GM18507 (cell line): ENCODE data around the gene NDUFS8.
A peak's percentile ranks its signal among the peaks of the same experiment; 100 is the strongest.
"Not testable (repeated sequence)": the region's sequence is repeated elsewhere in the genome, so short reads cannot be mapped to it uniquely, and the experiment has no call there.

Source experiments
- DNase-seq: peaks from one replicate; pipeline ENCODE4 v3.0.0; 2011; ENCODE audit warnings: low read depth; ENCODE audit not compliant: insufficient read length; ENCODE audit errors: extremely low spot score
- FAIRE-seq: peaks from 2 replicates; lab custom pipeline; 2011; peaks lifted over from hg19 to GRCh38; lab: Jason Lieb, UNC

NDUFS8 gene

DNA sequence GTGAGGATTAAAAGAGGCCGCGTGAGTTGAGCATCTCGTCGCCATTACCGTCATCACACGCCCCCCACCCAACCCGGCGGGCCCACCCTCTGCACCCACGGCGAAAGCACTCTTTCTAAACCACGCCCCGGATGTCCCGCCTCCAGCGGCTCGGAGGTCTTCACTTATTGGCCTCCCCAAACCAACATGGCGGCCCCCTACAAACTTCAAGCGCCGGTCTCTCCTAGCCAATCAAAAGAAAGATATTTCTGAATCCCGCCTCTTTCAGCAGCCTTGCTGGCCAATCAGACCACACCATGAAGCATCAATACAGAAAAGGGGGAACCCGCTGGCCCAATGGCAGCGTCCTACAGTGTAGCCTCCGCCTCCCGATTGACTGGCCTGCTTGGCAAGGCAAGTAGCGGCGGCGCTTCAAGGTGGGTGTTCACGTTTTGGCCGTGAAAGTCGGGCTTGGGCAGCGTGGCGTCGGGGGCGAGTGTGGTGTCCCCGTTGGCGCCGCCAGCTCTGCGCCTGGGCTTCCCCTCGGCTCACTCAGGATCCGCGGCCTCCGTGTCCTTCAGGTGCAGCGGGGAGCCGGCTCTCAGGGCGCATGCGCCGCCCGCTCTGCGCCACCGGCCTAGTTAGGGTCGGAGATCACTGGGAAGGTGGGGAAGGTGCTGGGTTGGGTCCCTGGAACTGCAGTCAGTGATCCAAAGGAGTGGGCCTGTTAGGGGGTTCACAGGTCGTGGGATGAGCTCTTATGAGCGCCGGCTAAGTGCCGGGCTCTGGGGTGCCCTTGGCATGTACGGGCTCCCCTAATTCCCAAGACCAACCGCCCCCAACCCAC lies at the start of gene NDUFS8:
TSS of gene NDUFS8 (plus strand) at position 364 of the 826 bp plus-strand sequence. CDS start 1,471 bp downstream, outside the sequence.
- DNase-seq (peak; percentile 97), FAIRE-seq (peak; percentile 100)

DNA sequence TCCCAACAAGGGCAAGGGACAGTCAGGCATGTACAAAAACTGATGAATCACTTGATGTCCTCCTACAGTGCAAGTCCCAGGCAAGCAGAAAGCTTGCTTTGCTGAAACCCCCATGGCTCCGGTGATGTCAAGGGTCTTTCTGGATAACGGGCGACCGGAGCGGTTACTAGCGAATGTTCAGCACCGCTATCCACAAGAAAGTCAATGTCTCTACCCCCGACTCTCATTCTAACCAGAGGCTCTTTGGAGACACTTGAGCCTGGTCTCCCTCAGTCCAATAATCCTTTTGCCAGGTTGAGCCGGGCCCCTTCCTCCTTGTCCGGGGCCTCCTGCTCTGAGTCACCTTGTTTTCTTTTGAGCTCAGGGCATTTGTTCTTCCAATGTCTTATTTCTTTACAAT lies 49.3 kb upstream of the NDUFS8 start:
- not testable (repeated sequence) for DNase-seq, FAIRE-seq

DNA sequence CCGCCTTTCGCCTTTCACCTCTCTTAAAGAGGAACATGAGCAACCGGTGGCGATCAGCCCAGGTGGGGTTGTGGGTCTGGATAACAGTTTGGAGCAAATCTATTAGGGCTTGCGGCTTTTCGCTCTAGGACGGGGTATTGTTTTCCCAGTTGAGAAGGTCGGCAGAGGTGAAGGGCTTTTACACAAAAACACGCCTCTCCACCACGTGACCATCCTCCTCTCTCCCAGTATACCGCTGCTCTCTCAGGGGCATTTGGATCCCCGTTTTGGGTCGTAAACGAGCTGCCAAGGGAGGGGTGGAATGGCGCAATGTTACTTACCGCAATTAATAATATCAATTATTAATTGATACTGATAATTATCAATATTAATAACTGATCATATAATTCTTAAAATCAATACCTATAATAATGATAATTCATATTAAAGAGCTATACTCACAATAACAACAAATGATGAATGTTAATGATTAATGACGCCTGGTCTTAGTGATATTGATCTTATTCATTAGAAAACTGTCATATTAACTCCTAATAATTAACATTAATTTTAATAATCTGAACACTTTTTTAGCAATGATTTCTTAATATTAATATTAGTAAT lies 48.1 kb upstream of the NDUFS8 start:
- not testable (repeated sequence) for DNase-seq, FAIRE-seq

DNA sequence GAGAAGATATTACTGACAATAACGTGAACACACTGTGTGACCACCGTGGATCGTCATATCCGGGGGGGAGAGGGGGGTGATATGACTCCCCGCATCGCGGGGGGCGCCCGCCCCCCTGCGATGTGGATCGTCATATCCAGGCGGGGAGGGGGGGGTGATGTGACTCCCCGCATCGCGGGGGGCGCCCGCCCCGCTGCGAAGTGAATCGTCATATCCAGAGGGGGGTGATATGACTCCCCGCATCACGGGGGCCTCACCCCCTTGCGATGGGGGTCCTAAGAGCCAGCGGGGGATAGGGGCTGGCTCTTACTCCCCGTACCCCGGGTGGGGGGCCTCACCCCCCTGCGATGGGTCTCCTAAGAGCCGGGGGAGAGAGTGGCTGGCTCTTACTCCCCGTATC lies 46.5 kb upstream of the NDUFS8 start:
- FAIRE-seq (no peak), DNase-seq (no peak)

DNA sequence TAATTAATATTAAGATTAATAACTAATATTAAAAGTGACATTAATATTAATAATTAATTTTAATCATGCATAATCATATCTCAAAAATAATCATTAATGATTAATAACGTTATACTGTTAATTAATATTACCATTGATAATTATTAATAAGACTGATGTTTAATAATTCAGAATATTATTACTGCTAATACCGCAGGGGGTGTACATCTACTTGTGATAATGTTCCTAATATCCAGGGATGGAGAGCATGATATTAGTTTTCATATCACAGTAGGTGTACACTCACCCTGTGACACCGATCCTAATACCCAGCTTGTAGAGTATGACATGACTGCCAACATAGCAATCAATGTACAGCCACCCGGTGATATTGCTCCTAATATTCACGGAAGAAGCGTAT lies 45.2 kb upstream of the NDUFS8 start:
- DNase-seq, FAIRE-seq: not testable (repeated sequence)

DNA sequence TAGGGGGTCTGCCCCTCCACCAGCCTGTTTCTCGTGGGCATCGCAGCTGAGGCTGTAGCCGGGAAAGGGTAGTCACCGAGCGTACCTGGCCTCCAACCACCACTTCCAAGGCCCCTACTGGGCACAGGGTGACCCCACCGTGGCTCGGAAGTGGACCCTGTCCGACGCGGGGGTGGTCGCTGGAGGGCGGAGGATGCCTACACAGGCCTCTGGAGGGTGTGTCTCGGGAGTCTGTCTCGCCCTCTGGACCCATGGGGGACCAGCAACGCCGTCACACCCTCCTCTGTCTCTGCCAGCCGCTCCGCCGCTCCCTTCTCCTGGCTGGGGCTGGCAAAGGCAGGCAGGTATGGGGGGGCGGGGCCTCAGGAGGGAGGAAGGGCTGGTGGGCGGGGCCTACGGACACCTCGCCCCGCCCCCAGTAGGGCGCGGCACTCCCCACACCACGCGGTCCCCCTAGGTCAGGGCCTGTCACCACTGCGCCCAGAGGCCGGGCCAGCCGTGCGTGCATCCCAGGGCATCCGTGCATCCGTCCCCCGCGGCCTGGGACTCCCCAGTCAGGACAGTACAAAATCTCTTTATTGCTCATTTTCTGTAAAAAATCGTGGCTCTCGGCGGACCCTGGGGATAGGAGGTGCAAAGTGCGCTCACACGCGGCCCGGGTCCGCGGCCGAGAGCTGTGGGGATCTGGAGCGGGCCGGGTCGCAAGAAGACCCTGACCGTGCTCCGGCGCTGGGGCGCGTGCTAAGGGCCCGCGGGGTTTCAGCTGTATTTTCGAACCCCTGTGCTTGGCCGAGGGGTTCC lies 39.7 kb upstream of the NDUFS8 start:
- not testable (repeated sequence) for DNase-seq, FAIRE-seq

DNA sequence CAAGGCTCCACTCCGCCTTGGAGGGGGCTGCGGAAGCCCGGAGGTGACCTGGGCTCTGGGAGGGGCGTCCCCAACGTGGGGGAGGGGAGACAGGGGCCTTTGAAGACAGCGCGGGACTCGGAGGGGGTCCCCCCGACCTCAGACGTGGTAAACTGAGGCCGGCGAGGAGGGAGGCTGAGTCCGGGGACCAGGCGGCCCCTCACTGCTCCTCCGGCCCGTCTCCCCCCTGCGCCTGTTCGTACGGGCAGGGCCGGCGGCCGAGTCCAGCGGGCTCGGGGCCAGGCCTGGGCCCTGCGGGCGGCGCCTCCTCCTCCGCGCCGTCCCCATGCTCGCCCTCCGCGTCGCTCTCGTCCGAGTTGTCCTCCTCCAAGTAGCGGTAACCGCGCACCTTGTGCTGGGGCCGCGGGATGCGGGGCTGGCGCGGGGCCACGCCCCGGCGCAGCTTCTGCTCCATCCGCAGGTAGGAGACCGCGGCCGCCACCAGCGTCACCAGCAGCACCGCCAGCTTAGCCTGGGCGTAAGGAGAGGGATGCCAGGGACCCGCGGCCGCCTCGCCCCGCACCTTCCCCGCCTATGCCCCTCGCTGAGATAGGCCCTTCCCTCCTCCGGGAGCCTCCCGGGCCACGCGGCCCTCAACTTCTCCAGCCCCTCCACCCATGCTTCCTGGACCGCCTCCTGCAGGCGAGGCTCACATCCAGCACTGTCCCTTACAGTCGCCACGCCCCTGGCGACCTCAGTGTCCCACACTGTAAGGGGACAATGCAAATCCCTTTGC lies 38.9 kb upstream of the NDUFS8 start:
- FAIRE-seq, DNase-seq: not testable (repeated sequence)

DNA sequence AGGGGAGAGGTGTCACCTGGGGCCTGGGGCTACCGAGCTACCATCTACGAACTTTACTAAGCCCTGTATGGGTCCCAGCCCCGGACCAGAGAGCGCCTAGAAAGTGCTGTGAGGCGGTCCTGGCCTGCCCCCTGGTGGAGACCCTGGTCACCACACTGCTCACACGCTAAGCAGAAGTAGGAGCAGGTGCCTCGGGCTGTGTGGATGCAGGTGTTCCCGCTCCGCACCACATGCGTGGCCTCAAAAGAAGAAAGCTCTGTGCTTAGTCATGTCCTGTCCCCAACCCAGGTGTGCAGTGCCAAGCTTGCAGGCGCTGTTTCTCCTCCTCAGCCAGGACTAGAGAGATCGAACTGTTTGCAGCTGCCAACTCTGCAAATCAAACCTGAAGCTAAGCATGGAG lies 36.7 kb upstream of the NDUFS8 start:
- FAIRE-seq, DNase-seq: not testable (repeated sequence)

DNA sequence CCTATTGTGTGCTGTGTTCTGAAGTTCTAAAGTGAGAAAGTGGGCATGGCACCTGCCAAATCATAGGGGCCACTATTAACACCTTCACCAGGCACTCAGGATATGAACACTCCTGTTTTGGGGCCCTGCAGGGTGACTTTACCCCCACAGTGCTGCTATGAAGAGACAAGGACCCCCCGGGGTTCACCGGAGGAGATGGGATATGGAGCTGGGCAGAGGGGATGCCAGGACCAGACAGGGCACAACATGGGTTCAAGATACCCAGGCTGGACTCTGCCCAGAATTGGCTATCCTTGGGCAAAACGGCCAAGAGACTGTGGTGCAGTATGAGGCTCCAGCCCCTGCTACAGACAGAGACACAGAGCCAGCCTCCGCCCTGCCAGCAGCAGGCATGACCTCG lies 36.1 kb upstream of the NDUFS8 start:
- FAIRE-seq: not testable (repeated sequence)

DNA sequence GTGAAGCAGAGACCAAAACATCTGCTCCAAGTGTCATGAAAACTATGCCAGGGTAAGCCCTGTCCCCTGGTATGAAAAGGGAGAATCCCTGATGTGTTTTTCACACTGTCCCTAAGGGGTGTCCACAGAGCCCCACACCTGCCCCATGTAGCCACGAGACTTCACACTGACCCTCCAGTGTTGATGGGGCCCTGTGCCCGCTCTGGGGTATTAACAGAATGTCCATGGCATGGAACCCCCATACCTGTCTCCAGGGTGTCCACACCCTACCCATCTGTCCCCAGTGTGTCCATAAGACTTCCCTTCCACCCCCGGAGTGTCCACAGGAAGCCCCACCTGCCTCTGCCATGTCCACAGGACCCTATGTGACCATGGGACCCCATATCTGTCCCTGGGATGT lies 35.4 kb upstream of the NDUFS8 start:
- DNase-seq, FAIRE-seq: not testable (repeated sequence)

More for the DNA sequence above, 36.1 kb upstream of the NDUFS8 start:
- DNase-seq: not testable (repeated sequence)

DNA sequence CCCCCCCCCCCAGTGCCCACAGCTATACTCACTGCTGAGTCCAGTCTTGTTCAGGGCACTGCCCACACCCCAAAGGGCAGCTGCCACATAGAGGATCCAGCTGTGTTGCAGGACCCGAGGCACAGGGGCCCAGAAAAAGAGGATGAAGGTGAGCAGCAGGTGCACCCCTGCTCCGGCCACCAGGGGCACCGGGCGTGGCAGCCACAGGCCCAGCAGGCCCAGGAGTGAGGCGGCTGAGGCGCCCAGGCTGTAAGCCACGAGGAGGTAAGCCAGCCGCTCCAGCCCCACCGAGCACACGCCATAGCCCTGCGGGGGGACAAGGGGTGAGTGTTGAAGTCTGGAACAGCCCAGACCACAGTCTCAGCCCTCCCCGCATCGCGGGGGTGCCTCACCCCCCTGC lies 34.9 kb upstream of the NDUFS8 start:
- DNase-seq: not testable (repeated sequence)

DNA sequence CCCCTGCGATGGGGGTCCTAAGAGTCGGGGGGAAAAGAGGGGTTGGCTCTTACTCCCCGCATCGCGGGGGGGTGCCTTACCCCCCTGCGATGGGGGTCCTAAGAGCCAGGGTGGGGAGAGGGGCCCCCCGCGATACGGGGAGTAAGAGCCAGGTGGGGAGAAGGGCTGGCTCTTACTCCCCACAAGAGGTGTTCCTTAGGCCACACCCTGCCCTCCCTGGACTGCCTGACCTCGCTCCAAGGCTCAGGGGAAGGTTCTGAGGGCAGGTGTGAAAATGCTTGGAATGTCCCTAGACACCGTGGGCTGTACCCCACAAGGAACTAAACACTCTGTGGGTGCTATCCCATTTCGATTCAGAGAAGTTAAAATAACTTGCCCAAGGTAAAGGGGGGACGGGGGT lies 34.4 kb upstream of the NDUFS8 start:
- DNase-seq (no peak), FAIRE-seq (no peak)

More for the DNA sequence above, 34.9 kb upstream of the NDUFS8 start:
- not testable (repeated sequence) for FAIRE-seq

DNA sequence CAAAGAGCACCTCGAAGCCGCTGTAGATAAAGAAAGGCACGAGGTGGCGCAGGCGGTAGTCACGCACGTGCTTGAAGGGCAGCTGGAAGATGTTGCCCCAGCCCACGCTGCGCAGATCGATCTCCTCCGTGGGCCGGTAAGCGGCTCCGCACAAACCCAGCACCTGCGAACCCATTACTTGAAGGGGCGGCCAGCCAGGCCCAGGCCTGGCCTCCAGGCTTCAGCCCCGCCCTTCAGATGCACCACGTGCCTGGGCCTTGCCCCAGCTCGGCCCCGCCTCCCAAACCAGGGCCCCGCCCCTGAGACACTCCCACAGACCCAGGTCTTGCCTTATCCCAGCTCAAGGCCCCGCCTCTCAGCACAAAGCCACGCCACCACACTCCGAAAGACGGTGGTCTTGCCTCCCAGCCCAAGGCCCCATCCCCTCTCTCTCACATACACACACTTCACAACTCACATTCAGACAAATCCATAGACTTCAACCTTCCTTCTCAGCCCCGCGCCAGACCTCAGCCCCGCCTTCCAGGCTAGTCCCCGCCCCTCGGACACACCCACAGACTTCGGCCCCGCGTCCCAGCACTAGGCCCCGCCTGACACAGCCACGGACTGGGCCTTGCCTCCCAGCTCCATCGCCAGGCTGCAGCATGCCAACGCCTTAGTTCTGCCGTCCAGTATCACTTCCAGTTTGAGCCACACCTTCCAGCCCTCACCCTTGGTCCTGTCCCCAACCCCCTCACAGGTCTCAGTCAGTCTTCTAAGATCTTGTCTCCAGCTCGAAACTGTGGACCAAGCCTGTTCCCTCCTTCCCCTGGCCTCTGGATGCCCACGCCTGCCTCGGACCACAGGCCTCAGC lies 33.6 kb upstream of the NDUFS8 start:
- no peak for FAIRE-seq
- no peak for DNase-seq

DNA sequence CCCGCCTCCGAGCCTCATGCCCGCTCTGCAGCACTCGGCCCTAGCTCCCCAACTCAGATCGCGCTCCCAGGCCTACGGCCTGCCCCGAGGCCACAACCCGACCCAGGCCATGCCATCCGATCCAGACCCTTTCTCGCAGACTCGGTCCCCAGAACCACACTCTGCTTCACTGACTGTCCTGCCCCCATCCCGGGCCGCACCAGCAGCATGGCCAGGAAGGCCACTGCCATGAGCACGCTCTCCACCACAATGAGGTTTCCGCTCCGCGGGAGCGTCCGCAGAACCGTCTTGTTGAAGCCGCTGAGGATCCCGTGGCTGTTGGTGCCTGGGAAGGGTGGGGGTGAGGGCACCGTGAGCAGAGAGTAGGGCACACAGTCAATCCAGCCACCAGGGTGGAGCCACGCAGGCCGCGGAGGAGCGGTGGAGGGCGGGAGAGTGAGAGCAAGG lies 33.0 kb upstream of the NDUFS8 start:
- no peak for DNase-seq
- no peak for FAIRE-seq

DNA sequence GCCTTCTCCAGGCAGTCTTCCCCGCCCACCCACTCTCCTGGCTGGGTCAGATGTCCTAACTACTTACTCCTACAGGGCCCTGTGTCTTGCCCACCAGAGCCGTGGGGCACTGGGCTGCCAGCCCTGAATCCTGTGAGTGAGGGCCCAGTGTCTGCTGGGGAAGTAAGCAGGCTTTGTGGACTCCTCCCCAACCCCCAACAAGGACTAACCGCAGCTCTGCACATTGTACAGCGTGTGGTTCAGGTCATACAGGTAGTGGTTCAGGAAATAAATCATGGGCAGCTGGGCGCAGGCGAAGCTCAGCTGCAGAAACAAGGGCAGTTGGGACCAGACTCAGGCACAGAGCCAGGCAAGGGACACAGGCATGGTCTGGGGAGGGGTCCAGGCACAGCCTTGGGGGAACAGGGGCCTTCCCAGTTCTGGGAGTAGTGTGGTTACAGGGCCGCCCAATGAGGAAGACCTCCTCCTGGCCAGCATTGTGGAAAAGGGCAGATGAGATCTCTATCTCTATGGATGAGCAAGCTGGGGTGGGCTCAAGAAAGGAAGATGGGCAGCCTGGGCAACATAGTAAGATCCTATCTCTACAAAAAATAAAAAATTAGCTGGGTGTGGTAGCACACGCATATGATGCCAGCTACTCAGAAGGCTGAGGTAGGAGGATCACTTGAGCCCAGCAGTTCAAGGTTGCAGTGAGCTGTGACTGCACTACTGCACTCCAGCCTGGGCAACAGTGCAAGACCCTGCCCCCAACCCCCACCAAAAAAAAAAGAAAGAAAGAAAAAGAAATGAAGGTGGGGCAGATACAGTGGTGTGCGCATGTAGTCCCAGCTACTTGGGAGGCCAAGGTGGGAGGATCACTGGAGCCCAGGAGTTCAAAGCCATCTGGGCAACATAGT lies 32.1 kb upstream of the NDUFS8 start:
- FAIRE-seq (no peak), DNase-seq (no peak)

DNA sequence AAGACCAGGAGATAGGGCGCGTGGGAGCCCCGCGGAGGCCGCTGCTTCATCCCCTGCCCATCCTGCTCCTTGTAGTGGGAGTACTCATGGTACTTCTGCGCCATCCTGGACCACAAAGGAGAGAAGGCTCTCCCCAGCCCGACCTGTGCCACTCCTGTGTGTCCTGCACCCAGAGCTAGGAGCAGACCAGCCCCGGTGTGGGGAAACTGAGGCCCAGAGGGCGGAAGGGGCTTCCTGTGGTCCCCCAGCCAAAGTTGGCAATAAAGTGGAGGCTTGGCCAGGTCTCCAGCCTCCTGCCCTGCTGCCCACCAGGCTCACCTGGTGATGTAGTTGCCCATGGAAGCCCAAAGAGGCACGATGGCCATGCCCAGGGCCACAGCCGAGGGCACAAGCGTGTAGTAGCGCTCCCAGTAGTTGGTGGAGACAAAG lies 31.3 kb upstream of the NDUFS8 start:
- FAIRE-seq (no peak), DNase-seq (no peak)

DNA sequence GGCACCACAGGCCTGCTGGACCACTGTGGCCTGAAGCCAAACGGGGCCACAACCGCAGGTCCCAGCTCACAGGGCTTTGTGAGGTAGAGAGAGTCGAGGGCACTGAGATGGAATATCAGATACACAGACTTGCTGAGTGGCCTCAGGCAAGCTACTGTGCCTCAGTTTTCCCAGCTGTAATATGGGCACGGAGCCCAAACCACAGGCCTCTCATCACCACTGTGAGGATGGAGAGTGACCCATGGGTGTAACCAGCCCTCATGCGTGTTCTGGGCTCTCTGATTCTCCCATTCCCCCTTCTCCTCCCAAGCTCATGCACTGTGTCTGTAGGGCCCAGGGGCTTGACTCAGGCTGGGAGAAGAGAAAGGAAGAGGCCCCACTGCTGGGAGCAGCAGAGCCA lies 30.8 kb upstream of the NDUFS8 start:
- no peak for DNase-seq
- no peak for FAIRE-seq
